HepG2 (cell line): ENCODE results near the gene CSNK1G1. TPM values are rescaled to one million over a fixed set of nuclear protein-coding genes. Genes with fewer than 3 reads are reported as not detected.

Experiments
- ATAC-seq: fragments of 200-7000 bp; cut with Tn5 transposase; 3 replicates; pipeline ENCODE4 v1.9.1; 2020; ENCODE audit warnings: mild to moderate bottlenecking, moderate library complexity
- BruUV-seq: library from RNA; stranded (reverse); fragments of 400-500 nt; replicated peaks from 2 replicates; lab custom pipeline; 2021; lab: Mats Ljungman, UMichigan
- CTCF ChIA-PET: fragments of 300-600 bp; formaldehyde crosslinking; extraction: SDS; loops from one replicate; lab custom pipeline; 2021; ENCODE audit warnings: low total read pairs, inconsistent platforms, low intra/inter-chr PET ratio; lab: Yijun Ruan, JAX
- POLR2A ChIA-PET: fragments of 350-600 bp; sonication (Branson Sonifier 250); formaldehyde crosslinking; loops from one replicate; lab custom pipeline; 2020; ENCODE audit warnings: antibody characterized with exemption, inconsistent platforms; lab: Yijun Ruan, JAX
- DNase-seq: peaks from one replicate; pipeline ENCODE4 v3.0.0-alpha.2; 2015; ENCODE audit warnings: low spot score
- FAIRE-seq: peaks from 3 replicates; lab custom pipeline; 2011; peaks lifted over from hg19 to GRCh38; lab: Jason Lieb, UNC
- H2AFZ ChIP-seq: one replicate; pipeline ENCODE4 v1.6.1; 2011; ENCODE audit warnings: low read length, inconsistent platforms
- H3K27ac ChIP-seq: fragments of 300-600 bp; 3 replicates; pipeline ENCODE4 v1.8.0; 2011; ENCODE audit warnings: mixed run types, mild to moderate bottlenecking, mixed read lengths, low read length, inconsistent platforms; ENCODE audit not compliant: insufficient read depth; ENCODE audit errors: extremely low read length
- H3K27me3 ChIP-seq, 2 experiments: fragments of 200-600 bp in 1 of 2; 2 replicates in 1 of 2; 3 replicates in 1 of 2; pipeline versions ENCODE4 v1.6.0 to v1.8.0; 2011; ENCODE audit warnings: low read length in 2 of 2, mild to moderate bottlenecking in 2 of 2, moderate library complexity in 2 of 2, inconsistent platforms in 1 of 2; ENCODE audit not compliant: insufficient read depth in 2 of 2, control insufficient read depth in 1 of 2
- H3K36me3 ChIP-seq, 2 experiments: fragments of 200-600 bp in 1 of 2; replicated peaks in 1 of 2; 2 replicates in 1 of 2; 3 replicates in 1 of 2; pipeline versions ENCODE4 v1.5.1 to v1.8.0; 2011; ENCODE audit warnings: low read length in 2 of 2, inconsistent platforms in 1 of 2; ENCODE audit not compliant: insufficient read depth in 2 of 2, control insufficient read depth in 1 of 2
- H3K4me1 ChIP-seq: 2 replicates; pipeline ENCODE4 v1.5.1; 2012; ENCODE audit warnings: low read length, inconsistent platforms; ENCODE audit not compliant: insufficient read depth
- H3K4me2 ChIP-seq: 2 replicates; pipeline ENCODE4 v1.6.0; 2011; ENCODE audit warnings: low read depth, low read length, inconsistent platforms
- H3K4me3 ChIP-seq, 3 experiments: fragments of 200-600 bp in 1 of 3; sonication (generic), shearing (Covaris generic) in 1 of 3; replicated peaks in 1 of 3; 2 replicates each; pipeline ENCODE4 v1.5.1; 2011 to 2016; ENCODE audit warnings: low read length in 3 of 3, inconsistent platforms in 2 of 3, low read depth in 2 of 3, mild to moderate bottlenecking in 2 of 3, control low read depth in 1 of 3, mixed read lengths in 1 of 3; ENCODE audit not compliant: insufficient read depth in 1 of 3
- H3K79me2 ChIP-seq: one replicate; pipeline ENCODE4 v1.6.1; 2011; ENCODE audit warnings: low read length, inconsistent platforms; ENCODE audit not compliant: insufficient read depth
- H3K9ac ChIP-seq: 2 replicates; pipeline ENCODE4 v1.6.0; 2011; ENCODE audit warnings: mild to moderate bottlenecking, low read depth, low read length, inconsistent platforms; ENCODE audit not compliant: insufficient read depth
- H3K9me3 ChIP-seq: 2 replicates; pipeline ENCODE4 v1.5.1; 2012; ENCODE audit warnings: mild to moderate bottlenecking, low read length
- H4K20me1 ChIP-seq: 2 replicates; pipeline ENCODE4 v1.6.0; 2011; ENCODE audit warnings: inconsistent platforms, mild to moderate bottlenecking, low read length, moderate library complexity; ENCODE audit not compliant: insufficient read depth
- ATF7 ChIP-seq, 2 experiments: fragments of 450-650 bp in 1 of 2; sonication (generic) in 1 of 2; formaldehyde crosslinking in 1 of 2; IDR thresholded peaks; 2 replicates each; pipeline versions ENCODE4 v1.4.0 to v1.6.1; 2016 to 2020; ENCODE audit warnings: antibody characterized with exemption in 1 of 2, mild to moderate bottlenecking in 1 of 2, missing genetic modification reagents in 1 of 2
- CCDC6 ChIP-seq: sonication (generic); formaldehyde crosslinking; IDR thresholded peaks from 2 replicates; pipeline ENCODE4 v1.8.1; 2022; ENCODE audit warnings: mild to moderate bottlenecking, missing genetic modification reagents, moderate library complexity
- ETV6 ChIP-seq: sonication (generic); formaldehyde crosslinking; conservative IDR thresholded peaks from 2 replicates; pipeline ENCODE4 v1.4.0; 2020; ENCODE audit warnings: missing genetic modification reagents
- FOSL2 ChIP-seq: sonication (generic); formaldehyde crosslinking; IDR thresholded peaks from 2 replicates; pipeline ENCODE4 v1.4.0; 2020; ENCODE audit warnings: missing genetic modification reagents
- ZNF629 ChIP-seq: sonication (generic); formaldehyde crosslinking; conservative IDR thresholded peaks from 2 replicates; pipeline ENCODE4 v1.5.0; 2020; ENCODE audit warnings: missing genetic modification reagents
- WGBS: methylation state at CpG from one replicate; pipeline ENCODE4 v1.1.6; 2017; ENCODE audit warnings: low lambda C conversion rate; 5-methylcytosine and 5-hydroxymethylcytosine counted together
- in situ Hi-C: cut with HindIII; loops from 2 replicates; pipeline ENCODE4 v1.10.0; 2017; ENCODE audit warnings: low pct_unique_long_range_greater_than_20kb; ENCODE audit not compliant: extremely low pct_ligation_motif_present
- intact Hi-C: fragments of 100-400 bp; cut with micrococcal nuclease; formaldehyde crosslinking; loops from one replicate; pipeline ENCODE4 v1.10.0; 2022; ENCODE audit not compliant: unreplicated experiment
- polyA plus RNA-seq, 8 experiments: library from polyadenylated mRNA; depleted of rRNA in 3 of 8; stranded (reverse) in 7 of 8; unstranded in 1 of 8; fragments of >200 nt; fragmentation: Illumina TruSeq in 4 of 8; extraction: Trizol in 4 of 8; gene quantifications; 2 replicates each; pipeline versions ENCODE4 v1.2.1 to v1.2.3, GENCODE V29; 2011 to 2016; ENCODE audit warnings: low read depth in 4 of 8, missing spikeins in 1 of 8, mixed read lengths in 1 of 8; ENCODE audit not compliant: insufficient read depth in 1 of 8
- total RNA-seq, 5 experiments: library from RNA; depleted of rRNA; stranded (reverse); fragments of >200 nt; fragmentation: Illumina TruSeq; extraction: Trizol; gene quantifications; 2 replicates each; pipeline ENCODE4 v1.2.3, GENCODE V29; 2016; ENCODE audit warnings: low read depth in 1 of 5
- TF ChIP-seq, protein P1 (sequence below): sonication (generic); formaldehyde crosslinking; IDR thresholded peaks from 2 replicates; pipeline ENCODE4 v1.5.0; 2020; ENCODE audit warnings: mild to moderate bottlenecking, missing genetic modification reagents
- TF ChIP-seq, protein P2 (sequence below): sonication (generic); formaldehyde crosslinking; IDR thresholded peaks from 2 replicates; pipeline ENCODE4 v1.8.1; 2023; ENCODE audit warnings: mild to moderate bottlenecking, inconsistent platforms, moderate library complexity, missing genetic modification reagents, borderline replicate concordance

The CSNK1G1 gene
- total and polyA plus RNA-seq, 2 of the 13 experiments (the other 11 are each of a cell fraction or from before 2014, with no cell fraction given): 8.5 to 12.6 TPM

DNA sequence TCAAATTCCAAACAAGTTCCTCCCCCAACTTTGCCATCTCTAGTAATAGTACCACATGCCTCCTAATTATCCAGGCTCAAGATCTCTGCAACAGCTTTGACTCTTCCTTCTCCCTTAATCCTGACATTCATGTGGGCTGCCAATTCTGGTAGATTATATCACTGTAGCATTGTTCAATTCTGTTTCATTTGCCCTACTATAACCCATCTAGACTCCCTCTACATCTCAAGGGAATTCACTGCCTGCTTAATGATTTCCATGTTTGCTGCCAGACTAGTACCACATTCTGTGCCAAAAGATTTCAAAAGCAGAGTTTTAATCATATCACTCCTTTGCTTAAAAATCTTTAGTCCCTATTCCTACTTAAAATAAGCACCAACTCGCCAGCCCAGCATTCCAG, 158.5 kb downstream of the CSNK1G1 start:
- POLR2A ChIA-PET: no interaction called here
- in situ Hi-C loops: no loop called here
- 100% methylated on average over 1 of the region's 1 CpG for WGBS
- Histone ChIP-seq H3K4me3 (no peak overlapping the region), H3K4me1 (0 out of 2 replicates have a peak, but pooled peaks cover 10% of the 10 kb centered on the region), H3K9me3 (no peaks in the 10 kb centered on the region), H3K79me2 (no peaks in the 10 kb centered on the region), H3K27ac (no peak overlapping the region), H3K27me3 (no peaks in the 10 kb centered on the region), H4K20me1 (no peaks in the 10 kb centered on the region), H3K9ac (no peak overlapping the region), H2AFZ (no peak overlapping the region), H3K4me2 (no peak overlapping the region), H3K36me3 (peaks cover 0 to 12% of the 10 kb centered on the region in 2 experiments; a peak in 2 of 5 replicates)
- no peak for DNase-seq
- no peak for FAIRE-seq
- BruUV-seq: no TSS peak
- intact Hi-C loops: no loop called here
- CTCF ChIA-PET: no interaction called here
- TF ChIP-seq ETV6: no peak
- TF ChIP-seq, protein P1, sequence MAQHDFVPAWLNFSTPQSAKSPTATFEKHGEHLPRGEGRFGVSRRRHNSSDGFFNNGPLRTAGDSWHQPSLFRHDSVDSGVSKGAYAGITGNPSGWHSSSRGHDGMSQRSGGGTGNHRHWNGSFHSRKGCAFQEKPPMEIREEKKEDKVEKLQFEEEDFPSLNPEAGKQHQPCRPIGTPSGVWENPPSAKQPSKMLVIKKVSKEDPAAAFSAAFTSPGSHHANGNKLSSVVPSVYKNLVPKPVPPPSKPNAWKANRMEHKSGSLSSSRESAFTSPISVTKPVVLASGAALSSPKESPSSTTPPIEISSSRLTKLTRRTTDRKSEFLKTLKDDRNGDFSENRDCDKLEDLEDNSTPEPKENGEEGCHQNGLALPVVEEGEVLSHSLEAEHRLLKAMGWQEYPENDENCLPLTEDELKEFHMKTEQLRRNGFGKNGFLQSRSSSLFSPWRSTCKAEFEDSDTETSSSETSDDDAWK (CRISPR knock-in tag): no peak
- TF ChIP-seq ZNF629 (CRISPR knock-in tag): no peak
- TF ChIP-seq CCDC6 (CRISPR knock-in tag): no peak
- TF ChIP-seq, protein P2, sequence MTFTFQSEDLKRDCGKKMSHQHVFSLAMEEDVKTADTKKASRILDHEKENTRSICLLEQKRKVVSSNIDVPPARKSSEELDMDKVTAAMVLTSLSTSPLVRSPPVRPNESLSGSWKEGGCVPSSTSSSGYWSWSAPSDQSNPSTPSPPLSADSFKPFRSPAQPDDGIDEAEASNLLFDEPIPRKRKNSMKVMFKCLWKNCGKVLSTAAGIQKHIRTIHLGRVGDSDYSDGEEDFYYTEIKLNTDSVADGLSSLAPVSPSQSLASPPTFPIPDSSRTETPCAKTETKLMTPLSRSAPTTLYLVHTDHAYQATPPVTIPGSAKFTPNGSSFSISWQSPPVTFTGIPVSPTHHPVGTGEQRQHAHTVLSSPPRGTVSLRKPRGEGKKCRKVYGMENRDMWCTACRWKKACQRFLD (CRISPR knock-in tag): no peak
- TF ChIP-seq ATF7 (IDR thresholded peaks at IDR 0.05): no peak
- no peak for TF ChIP-seq ATF7 (CRISPR knock-in tag; IDR thresholded peaks at IDR 0.05)
- no peak for TF ChIP-seq FOSL2 (CRISPR knock-in tag)
- ATAC-seq: no peak
